Keratinocyte (primary cell): Measurements from ENCODE around the gene MDH2. TPM values are rescaled to one million over a fixed set of nuclear protein-coding genes. Genes with fewer than 3 reads are reported as not detected.
A peak's percentile ranks its signal among the peaks of the same experiment; 100 is the strongest.

Experiments used
- DNase-seq: peaks from one replicate; pipeline ENCODE4 v3.0.0-alpha.2; 2011; ENCODE audit warnings: low read depth, missing footprints, low spot score
- FAIRE-seq: peaks from 2 replicates; lab custom pipeline; 2011; peaks lifted over from hg19 to GRCh38; lab: Jason Lieb, UNC
- H2AFZ ChIP-seq: 2 replicates; pipeline ENCODE4 v1.6.0; 2012; ENCODE audit warnings: low read length, control low read depth, inconsistent platforms; ENCODE audit not compliant: control insufficient read depth
- H3K27ac ChIP-seq: 2 replicates; pipeline ENCODE4 v1.5.1; 2011; ENCODE audit warnings: low read length; ENCODE audit not compliant: control insufficient read depth, insufficient read depth
- H3K27me3 ChIP-seq: 3 replicates; pipeline ENCODE4 v1.6.0; 2011; ENCODE audit warnings: low read length; ENCODE audit not compliant: control insufficient read depth, insufficient read depth; ENCODE audit errors: extremely low read depth
- H3K36me3 ChIP-seq, 2 experiments: 2 replicates in 1 of 2; 3 replicates in 1 of 2; pipeline ENCODE4 v1.5.1; 2011; ENCODE audit warnings: low read length in 2 of 2, mild to moderate bottlenecking in 1 of 2; ENCODE audit not compliant: control insufficient read depth in 2 of 2, insufficient read depth in 2 of 2; ENCODE audit errors: extremely low read depth in 1 of 2
- H3K4me1 ChIP-seq: 3 replicates; pipeline ENCODE4 v1.5.1; 2011; ENCODE audit warnings: low read length; ENCODE audit not compliant: control insufficient read depth, insufficient read depth; ENCODE audit errors: extremely low read depth
- H3K4me2 ChIP-seq: 3 replicates; pipeline ENCODE4 v1.6.0; 2011; ENCODE audit warnings: low read depth, low read length; ENCODE audit not compliant: control insufficient read depth, insufficient read depth; ENCODE audit errors: extremely low read depth
- H3K4me3 ChIP-seq, 3 experiments: fragments of 200-600 bp in 1 of 3; sonication (generic) in 1 of 3; 2 replicates in 2 of 3; 3 replicates in 1 of 3; pipeline ENCODE4 v1.5.1; 2011 to 2016; ENCODE audit warnings: low read length in 3 of 3, mild to moderate bottlenecking in 3 of 3, control low read depth in 2 of 3, inconsistent platforms in 1 of 3, low read depth in 1 of 3, mixed read lengths in 1 of 3, mixed run types in 1 of 3, moderate library complexity in 1 of 3; ENCODE audit not compliant: control insufficient read depth in 2 of 3, insufficient read depth in 2 of 3; ENCODE audit errors: extremely low read depth in 1 of 3
- H3K79me2 ChIP-seq: 2 replicates; pipeline ENCODE4 v1.6.0; 2012; ENCODE audit warnings: low read length; ENCODE audit not compliant: control insufficient read depth, insufficient read depth
- H3K9ac ChIP-seq: 3 replicates; pipeline ENCODE4 v1.6.0; 2011; ENCODE audit warnings: low read length; ENCODE audit not compliant: control insufficient read depth, insufficient read depth; ENCODE audit errors: extremely low read depth
- H3K9me1 ChIP-seq: 3 replicates; pipeline ENCODE4 v1.6.0; 2011; ENCODE audit warnings: low read length; ENCODE audit not compliant: control insufficient read depth, insufficient read depth; ENCODE audit errors: extremely low read depth
- H3K9me3 ChIP-seq: 2 replicates; pipeline ENCODE4 v1.5.1; 2012; ENCODE audit warnings: low read depth, low read length; ENCODE audit not compliant: control insufficient read depth
- H4K20me1 ChIP-seq: 3 replicates; pipeline ENCODE4 v1.6.0; 2011; ENCODE audit warnings: low read length; ENCODE audit not compliant: control insufficient read depth, insufficient read depth; ENCODE audit errors: extremely low read depth
- EZH2 ChIP-seq: IDR thresholded peaks from one replicate; pipeline ENCODE4 v1.6.1; 2012; ENCODE audit warnings: inconsistent platforms, mild to moderate bottlenecking, low read length, moderate library complexity
- dilution Hi-C: fragments of 300-500 bp; cut with MboI; formaldehyde crosslinking; loops from one replicate; pipeline ENCODE4 v1.7.0; 2020; ENCODE audit warnings: low sequenced_read_pairs; ENCODE audit not compliant: extremely low pct_ligation_motif_present
- polyA plus RNA-seq, 5 experiments: library from polyadenylated mRNA; depleted of rRNA in 3 of 5; stranded (reverse) in 3 of 5; stranded (forward) in 1 of 5; unstranded in 1 of 5; fragments of >200 nt; gene quantifications; 1 replicate in 1 of 5; 2 replicates in 3 of 5; 3 replicates in 1 of 5; pipeline versions ENCODE4 v1.2.1 to v1.2.3, GENCODE V29; 2011 to 2012; ENCODE audit warnings: missing spikeins in 2 of 5, low read depth in 1 of 5, low replicate concordance in 1 of 5
- TF ChIP-seq, protein P1 (sequence below), 3 experiments: IDR thresholded peaks in 1 of 3; conservative IDR thresholded peaks in 1 of 3; optimal IDR thresholded peaks in 1 of 3; 2 replicates in 2 of 3; 3 replicates in 1 of 3; pipeline versions ENCODE3 to v1.5.1; 2011; ENCODE audit warnings: low read length in 3 of 3, mild to moderate bottlenecking in 3 of 3, moderate library complexity in 2 of 3, control low read depth in 1 of 3, inconsistent platforms in 1 of 3; ENCODE audit not compliant: insufficient read depth in 2 of 3; ENCODE audit errors: extremely low read depth in 1 of 3

MDH2 gene
- polyA plus RNA-seq, 1 donor (not counting 4 experiments of a cell fraction or from before 2014, with no cell fraction given): 156 TPM

DNA sequence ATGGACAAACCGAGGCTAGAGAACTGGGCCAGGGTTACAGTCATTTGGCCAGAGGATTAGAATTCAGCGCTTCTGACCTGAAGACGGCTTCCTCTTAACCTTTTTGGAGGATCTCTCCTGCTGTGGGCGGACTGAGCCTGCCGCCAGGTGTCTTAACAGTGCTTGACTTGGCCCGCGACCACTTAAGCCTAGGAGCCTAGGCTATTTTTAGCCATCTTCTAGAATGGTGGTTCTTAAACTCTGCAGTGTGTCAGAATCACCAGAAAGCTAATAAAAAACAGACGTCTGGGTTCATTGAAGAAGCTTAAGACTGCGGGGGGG, 722 bp downstream of the MDH2 start:
- DNase-seq (no peak), FAIRE-seq (no peak)
- peaks cover 6% of the 10 kb centered on the region for H3K9me1 ChIP-seq
- H3K79me2 ChIP-seq: peaks cover 88% of the 10 kb centered on the region
- H3K9me3 ChIP-seq: no peaks in the 10 kb centered on the region
- H3K9ac ChIP-seq: peak overlapping the region; percentile 99
- H2AFZ ChIP-seq: peak overlapping the region; percentile 49
- H3K27me3 ChIP-seq: no peaks in the 10 kb centered on the region
- TF ChIP-seq EZH2: no peak
- TF ChIP-seq, protein P1, sequence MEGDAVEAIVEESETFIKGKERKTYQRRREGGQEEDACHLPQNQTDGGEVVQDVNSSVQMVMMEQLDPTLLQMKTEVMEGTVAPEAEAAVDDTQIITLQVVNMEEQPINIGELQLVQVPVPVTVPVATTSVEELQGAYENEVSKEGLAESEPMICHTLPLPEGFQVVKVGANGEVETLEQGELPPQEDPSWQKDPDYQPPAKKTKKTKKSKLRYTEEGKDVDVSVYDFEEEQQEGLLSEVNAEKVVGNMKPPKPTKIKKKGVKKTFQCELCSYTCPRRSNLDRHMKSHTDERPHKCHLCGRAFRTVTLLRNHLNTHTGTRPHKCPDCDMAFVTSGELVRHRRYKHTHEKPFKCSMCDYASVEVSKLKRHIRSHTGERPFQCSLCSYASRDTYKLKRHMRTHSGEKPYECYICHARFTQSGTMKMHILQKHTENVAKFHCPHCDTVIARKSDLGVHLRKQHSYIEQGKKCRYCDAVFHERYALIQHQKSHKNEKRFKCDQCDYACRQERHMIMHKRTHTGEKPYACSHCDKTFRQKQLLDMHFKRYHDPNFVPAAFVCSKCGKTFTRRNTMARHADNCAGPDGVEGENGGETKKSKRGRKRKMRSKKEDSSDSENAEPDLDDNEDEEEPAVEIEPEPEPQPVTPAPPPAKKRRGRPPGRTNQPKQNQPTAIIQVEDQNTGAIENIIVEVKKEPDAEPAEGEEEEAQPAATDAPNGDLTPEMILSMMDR (optimal IDR thresholded peaks at IDR 0.05 in 1 of 3, IDR thresholded peaks at IDR 0.05 in 1 of 3, conservative IDR thresholded peaks at IDR 0.05 in 1 of 3; ENCODE audit: extremely low read depth in 1 of 3, insufficient read depth in 2 of 3, low read length in 3 of 3): peak; percentile 15 to 28 (median 16)
- H3K4me1 ChIP-seq: peaks cover 18% of the 10 kb centered on the region
- H4K20me1 ChIP-seq: peaks cover 7% of the 10 kb centered on the region
- peak overlapping the region; percentile 83 to 92 (median 85) for H3K4me3 ChIP-seq
- peaks cover 1 to 18% of the 10 kb centered on the region in 2 experiments for H3K36me3 ChIP-seq
- dilution Hi-C loops: no loop called here
- peak overlapping the region; percentile 94 for H3K27ac ChIP-seq
- H3K4me2 ChIP-seq: peak overlapping the region; percentile 94

DNA sequence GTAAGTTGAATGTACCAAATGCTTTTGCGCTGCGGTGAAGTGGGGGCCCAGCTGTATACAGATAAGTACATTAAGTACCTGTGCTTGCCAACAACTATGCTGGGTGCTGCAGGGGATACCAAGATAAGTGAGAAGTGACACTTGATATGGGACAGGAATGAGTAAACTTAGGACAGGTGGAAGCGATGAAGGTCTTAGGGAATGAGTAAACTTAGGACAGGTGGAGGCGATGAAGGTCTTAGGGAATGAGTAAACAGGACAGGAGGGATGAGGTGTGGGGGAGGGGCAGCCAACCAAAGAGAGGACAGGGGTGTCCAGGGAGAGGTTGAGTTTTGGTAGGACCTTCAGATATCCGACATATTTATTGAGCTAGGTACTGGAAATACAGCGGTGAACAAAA, 1.4 kb downstream of the MDH2 start:
- Histone ChIP-seq H3K9ac (peak overlapping the region; percentile 99), H3K27ac (peak overlapping the region; percentile 8)
- DNase-seq: no peak

More for the DNA sequence above, 1.4 kb downstream of the MDH2 start:
- peaks cover 83% of the 10 kb centered on the region for H3K79me2 ChIP-seq
- H3K36me3 ChIP-seq: peaks cover under 1 to 18% of the 10 kb centered on the region in 2 experiments
- TF ChIP-seq, protein P1 (optimal IDR thresholded peaks at IDR 0.05 in 1 of 3, IDR thresholded peaks at IDR 0.05 in 1 of 3, conservative IDR thresholded peaks at IDR 0.05 in 1 of 3; ENCODE audit: extremely low read depth in 1 of 3, insufficient read depth in 2 of 3, low read length in 3 of 3): no peak
- TF ChIP-seq EZH2: no peak
- dilution Hi-C loops: no loop called here
- H2AFZ ChIP-seq: no peak overlapping the region
- H3K4me1 ChIP-seq: peaks cover 25% of the 10 kb centered on the region
- no peaks in the 10 kb centered on the region for H3K27me3 ChIP-seq
- peak overlapping the region; percentile 83 to 92 (median 85) for H3K4me3 ChIP-seq
- peak overlapping the region; percentile 94 for H3K4me2 ChIP-seq
- FAIRE-seq: no peak
- H3K9me3 ChIP-seq: no peaks in the 10 kb centered on the region
- H4K20me1 ChIP-seq: peaks cover 14% of the 10 kb centered on the region
- peaks cover 6% of the 10 kb centered on the region for H3K9me1 ChIP-seq
